Neural cell (in vitro differentiated cells): ENCODE results near the gene WDR89. TPM values are rescaled to one million over a fixed set of nuclear protein-coding genes. Genes with fewer than 3 reads are reported as not detected.

Experiments
- H2AFZ ChIP-seq: fragments of 200-600, 300-800 bp; sonication (generic), shearing (Covaris generic); 2 replicates; pipeline ENCODE4 v1.6.0; 2014; ENCODE audit warnings: low read depth, mild to moderate bottlenecking, antibody characterized with exemption, low read length, moderate library complexity
- H3F3A ChIP-seq: fragments of 200-600 bp; shearing (Covaris generic); 2 replicates; pipeline ENCODE4 v1.6.1; 2016; ENCODE audit warnings: mild to moderate bottlenecking, moderate library complexity, mixed read lengths, antibody characterized with exemption, low read length; ENCODE audit not compliant: insufficient read depth, poor library complexity, severe bottlenecking
- H3K27ac ChIP-seq: fragments of 200-600, 300-800 bp; sonication (generic), shearing (Covaris generic); 2 replicates; pipeline ENCODE4 v1.5.1; 2014; ENCODE audit warnings: mild to moderate bottlenecking, low read length, moderate library complexity
- H3K27me3 ChIP-seq: fragments of 300-800, 200-600 bp; sonication (generic), shearing (Covaris generic); 2 replicates; pipeline ENCODE4 v1.6.0; 2014; ENCODE audit warnings: mild to moderate bottlenecking, low read depth, low read length, moderate library complexity; ENCODE audit not compliant: insufficient read depth
- H3K36me3 ChIP-seq: fragments of 300-800, 200-600 bp; sonication (generic), shearing (Covaris generic); 2 replicates; pipeline ENCODE4 v1.5.1; 2014; ENCODE audit warnings: mild to moderate bottlenecking, antibody characterized with exemption, low read length, moderate library complexity; ENCODE audit not compliant: insufficient read depth
- H3K4me2 ChIP-seq: fragments of 300-800, 200-600 bp; sonication (generic), shearing (Covaris generic); 2 replicates; pipeline ENCODE4 v1.6.0; 2014; ENCODE audit warnings: mild to moderate bottlenecking, low read length
- H3K4me3 ChIP-seq: fragments of 300-800, 200-600 bp; sonication (generic), shearing (Covaris generic); 2 replicates; pipeline ENCODE4 v1.5.1; 2014; ENCODE audit warnings: mild to moderate bottlenecking, low read length, moderate library complexity
- H3K79me2 ChIP-seq: fragments of 200-600 bp; shearing (Covaris generic); replicated peaks from 2 replicates; pipeline ENCODE4 v1.6.0; 2014; ENCODE audit warnings: mild to moderate bottlenecking, low read length, moderate library complexity; ENCODE audit not compliant: insufficient read depth
- H3K9ac ChIP-seq: fragments of 300-800, 200-600 bp; sonication (generic), shearing (Covaris generic); 2 replicates; pipeline ENCODE4 v1.6.1; 2016; ENCODE audit warnings: mild to moderate bottlenecking, low read length, mixed read lengths
- H3K9me2 ChIP-seq: fragments of 200-600 bp; shearing (Covaris generic); 2 replicates; pipeline ENCODE4 v1.6.1; 2016; ENCODE audit warnings: mild to moderate bottlenecking, low read length, mixed read lengths; ENCODE audit not compliant: insufficient read depth
- H3K9me3 ChIP-seq: fragments of 200-600, 300-800 bp; sonication (generic), shearing (Covaris generic); 2 replicates; pipeline ENCODE4 v1.6.1; 2016; ENCODE audit warnings: mild to moderate bottlenecking, mixed run types, low read length, moderate library complexity, mixed read lengths
- H4K20me1 ChIP-seq: fragments of 200-600 bp; shearing (Covaris generic); 2 replicates; pipeline ENCODE4 v1.6.1; 2016; ENCODE audit warnings: mild to moderate bottlenecking, mixed run types; ENCODE audit not compliant: insufficient read depth
- EP300 ChIP-seq: fragments of 450-650 bp; conservative IDR thresholded peaks from 2 replicates; pipeline ENCODE4 v1.6.1; 2014; ENCODE audit warnings: antibody characterized with exemption, mild to moderate bottlenecking, moderate library complexity; ENCODE audit not compliant: poor library complexity, severe bottlenecking
- EZH2 ChIP-seq: fragments of 200-600, 300-800 bp; shearing (Covaris generic), sonication (generic); IDR thresholded peaks from 2 replicates; pipeline ENCODE4 v1.6.1; 2014; ENCODE audit warnings: antibody characterized with exemption, low read length, borderline replicate concordance, mild to moderate bottlenecking; ENCODE audit not compliant: insufficient read depth, poor library complexity, severe bottlenecking
- MXI1 ChIP-seq: fragments of 450-650 bp; conservative IDR thresholded peaks from 2 replicates; pipeline ENCODE4 v1.6.1; 2014; ENCODE audit warnings: antibody characterized with exemption, mild to moderate bottlenecking; ENCODE audit not compliant: poor library complexity, severe bottlenecking
- POLR2AphosphoS5 ChIP-seq: IDR thresholded peaks from 2 replicates; pipeline ENCODE4 v1.6.1; 2012
- RAD21 ChIP-seq: fragments of 450-650 bp; conservative IDR thresholded peaks from 2 replicates; pipeline ENCODE4 v1.6.1; 2014; ENCODE audit warnings: antibody characterized with exemption, mild to moderate bottlenecking, moderate library complexity
- SMC3 ChIP-seq: fragments of 450-650 bp; conservative IDR thresholded peaks from 2 replicates; pipeline ENCODE4 v1.6.1; 2014; ENCODE audit warnings: antibody characterized with exemption, mild to moderate bottlenecking, moderate library complexity; ENCODE audit not compliant: poor library complexity
- TAF1 ChIP-seq: IDR thresholded peaks from 2 replicates; pipeline ENCODE4 v1.6.1; 2012; ENCODE audit warnings: low read depth
- polyA plus RNA-seq: library from polyadenylated mRNA; depleted of rRNA; stranded (reverse); fragments of >200 nt; gene quantifications from 2 replicates; pipeline ENCODE4 v1.2.3, GENCODE V29; 2014
- TF ChIP-seq, protein P1 (sequence below): fragments of 450-650 bp; IDR thresholded peaks from 2 replicates; pipeline ENCODE4 v1.5.1; 2014; ENCODE audit warnings: antibody characterized with exemption, mild to moderate bottlenecking, moderate library complexity; ENCODE audit not compliant: poor library complexity, severe bottlenecking
- TF ChIP-seq, protein P2 (sequence below): IDR thresholded peaks from 2 replicates; pipeline ENCODE4 v1.6.1; 2012; ENCODE audit warnings: borderline replicate concordance

Gene WDR89
- polyA plus RNA-seq, 1 donor from 2014 or later = 15.3 TPM

DNA sequence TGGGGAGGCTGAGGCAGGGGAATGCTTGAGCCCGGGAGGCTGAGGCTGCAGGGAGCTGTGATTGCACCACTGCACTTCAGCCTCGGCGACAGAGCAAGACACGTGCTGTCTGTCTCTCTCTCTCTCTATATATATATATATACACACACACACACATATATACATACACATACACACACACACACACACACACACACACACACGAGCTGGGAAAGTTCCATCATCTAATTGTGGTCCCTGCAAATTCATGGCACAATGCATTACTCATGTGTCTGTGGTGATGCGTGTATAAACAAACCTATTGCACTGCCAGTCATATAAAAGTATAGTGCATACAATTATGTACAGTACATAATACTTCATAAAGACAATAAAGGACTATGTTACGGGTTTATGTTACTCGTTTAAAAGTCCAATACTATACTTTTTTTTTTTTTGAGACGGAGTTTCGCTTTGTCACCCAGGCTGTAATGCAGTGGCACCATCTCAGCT is 36.6 kb downstream of the WDR89 start:
- no peak overlapping the region for H3K4me3 ChIP-seq
- H4K20me1 ChIP-seq = no peaks in the 10 kb centered on the region
- H3K36me3 ChIP-seq = peaks cover 5% of the 10 kb centered on the region
- no peak overlapping the region for H3K9ac ChIP-seq
- H3F3A ChIP-seq = no peaks in the 10 kb centered on the region
- peaks cover 2% of the 10 kb centered on the region for H3K79me2 ChIP-seq
- H2AFZ ChIP-seq = no peak overlapping the region
- H3K4me2 ChIP-seq = no peak overlapping the region
- H3K27ac ChIP-seq = no peak overlapping the region
- TF ChIP-seq, protein P1, sequence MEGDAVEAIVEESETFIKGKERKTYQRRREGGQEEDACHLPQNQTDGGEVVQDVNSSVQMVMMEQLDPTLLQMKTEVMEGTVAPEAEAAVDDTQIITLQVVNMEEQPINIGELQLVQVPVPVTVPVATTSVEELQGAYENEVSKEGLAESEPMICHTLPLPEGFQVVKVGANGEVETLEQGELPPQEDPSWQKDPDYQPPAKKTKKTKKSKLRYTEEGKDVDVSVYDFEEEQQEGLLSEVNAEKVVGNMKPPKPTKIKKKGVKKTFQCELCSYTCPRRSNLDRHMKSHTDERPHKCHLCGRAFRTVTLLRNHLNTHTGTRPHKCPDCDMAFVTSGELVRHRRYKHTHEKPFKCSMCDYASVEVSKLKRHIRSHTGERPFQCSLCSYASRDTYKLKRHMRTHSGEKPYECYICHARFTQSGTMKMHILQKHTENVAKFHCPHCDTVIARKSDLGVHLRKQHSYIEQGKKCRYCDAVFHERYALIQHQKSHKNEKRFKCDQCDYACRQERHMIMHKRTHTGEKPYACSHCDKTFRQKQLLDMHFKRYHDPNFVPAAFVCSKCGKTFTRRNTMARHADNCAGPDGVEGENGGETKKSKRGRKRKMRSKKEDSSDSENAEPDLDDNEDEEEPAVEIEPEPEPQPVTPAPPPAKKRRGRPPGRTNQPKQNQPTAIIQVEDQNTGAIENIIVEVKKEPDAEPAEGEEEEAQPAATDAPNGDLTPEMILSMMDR = no peak
- TF ChIP-seq, protein P2, sequence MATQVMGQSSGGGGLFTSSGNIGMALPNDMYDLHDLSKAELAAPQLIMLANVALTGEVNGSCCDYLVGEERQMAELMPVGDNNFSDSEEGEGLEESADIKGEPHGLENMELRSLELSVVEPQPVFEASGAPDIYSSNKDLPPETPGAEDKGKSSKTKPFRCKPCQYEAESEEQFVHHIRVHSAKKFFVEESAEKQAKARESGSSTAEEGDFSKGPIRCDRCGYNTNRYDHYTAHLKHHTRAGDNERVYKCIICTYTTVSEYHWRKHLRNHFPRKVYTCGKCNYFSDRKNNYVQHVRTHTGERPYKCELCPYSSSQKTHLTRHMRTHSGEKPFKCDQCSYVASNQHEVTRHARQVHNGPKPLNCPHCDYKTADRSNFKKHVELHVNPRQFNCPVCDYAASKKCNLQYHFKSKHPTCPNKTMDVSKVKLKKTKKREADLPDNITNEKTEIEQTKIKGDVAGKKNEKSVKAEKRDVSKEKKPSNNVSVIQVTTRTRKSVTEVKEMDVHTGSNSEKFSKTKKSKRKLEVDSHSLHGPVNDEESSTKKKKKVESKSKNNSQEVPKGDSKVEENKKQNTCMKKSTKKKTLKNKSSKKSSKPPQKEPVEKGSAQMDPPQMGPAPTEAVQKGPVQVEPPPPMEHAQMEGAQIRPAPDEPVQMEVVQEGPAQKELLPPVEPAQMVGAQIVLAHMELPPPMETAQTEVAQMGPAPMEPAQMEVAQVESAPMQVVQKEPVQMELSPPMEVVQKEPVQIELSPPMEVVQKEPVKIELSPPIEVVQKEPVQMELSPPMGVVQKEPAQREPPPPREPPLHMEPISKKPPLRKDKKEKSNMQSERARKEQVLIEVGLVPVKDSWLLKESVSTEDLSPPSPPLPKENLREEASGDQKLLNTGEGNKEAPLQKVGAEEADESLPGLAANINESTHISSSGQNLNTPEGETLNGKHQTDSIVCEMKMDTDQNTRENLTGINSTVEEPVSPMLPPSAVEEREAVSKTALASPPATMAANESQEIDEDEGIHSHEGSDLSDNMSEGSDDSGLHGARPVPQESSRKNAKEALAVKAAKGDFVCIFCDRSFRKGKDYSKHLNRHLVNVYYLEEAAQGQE = no peak
- TF ChIP-seq EP300 (no peak), TAF1 (no peak), RAD21 (no peak), POLR2AphosphoS5 (no peak)
- H3K9me2 ChIP-seq = no peaks in the 10 kb centered on the region
- no peaks in the 10 kb centered on the region for H3K9me3 ChIP-seq
- no peaks in the 10 kb centered on the region for H3K27me3 ChIP-seq

DNA sequence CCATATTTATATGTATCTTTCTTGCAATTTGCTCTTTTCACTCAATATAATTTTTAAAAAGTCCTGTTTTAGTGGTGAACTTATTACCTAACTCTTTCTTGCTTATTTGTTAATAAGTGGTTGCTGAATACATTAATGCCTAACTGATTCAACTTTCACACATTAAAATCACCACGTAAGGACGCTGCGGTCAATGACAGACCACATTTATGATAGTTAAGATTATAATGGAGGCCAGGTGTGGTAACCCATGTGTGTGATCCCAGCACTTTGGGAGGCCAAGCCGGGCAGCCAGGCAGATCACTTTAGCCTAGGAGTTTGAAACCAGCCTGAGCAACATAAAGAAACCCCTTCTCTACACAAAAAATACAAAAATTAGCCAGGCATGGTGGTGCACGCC is 37.0 kb downstream of the WDR89 start:
- Histone ChIP-seq H3K9me2 (no peaks in the 10 kb centered on the region), H3K27ac (no peak overlapping the region), H3K4me3 (no peak overlapping the region), H3K9ac (no peak overlapping the region), H3F3A (no peaks in the 10 kb centered on the region), H2AFZ (no peak overlapping the region), H3K79me2 (no peaks in the 10 kb centered on the region), H3K4me2 (no peak overlapping the region), H3K9me3 (no peaks in the 10 kb centered on the region), H3K27me3 (no peaks in the 10 kb centered on the region), H3K36me3 (peaks cover 5% of the 10 kb centered on the region), H4K20me1 (no peaks in the 10 kb centered on the region)
- TF ChIP-seq MXI1 (no peak), POLR2AphosphoS5 (no peak), EP300 (no peak), RAD21 (no peak), SMC3 (no peak), EZH2 (no peak), TAF1 (no peak)
- TF ChIP-seq, protein P1 = no peak
- TF ChIP-seq, protein P2 = no peak
